Fibroblast of lung (primary cell): ENCODE measurements around the gene EFR3B. TPM values are rescaled to one million over a fixed set of nuclear protein-coding genes. Genes with fewer than 3 reads are reported as not detected.
A peak's percentile ranks its signal among the peaks of the same experiment; 100 is the strongest.

ENCODE experiments used
- DNase-seq, 2 donors: peaks; one replicate each; pipeline versions ENCODE4 v3.0.0 to v3.0.0-alpha.2; 2010; ENCODE audit warnings: low read depth in 2 of 2
- H2AFZ ChIP-seq: 2 replicates; pipeline ENCODE4 v1.5.1; 2012; ENCODE audit warnings: low read length, control low read depth, inconsistent platforms
- H3K27ac ChIP-seq: 2 replicates; pipeline ENCODE4 v1.5.1; 2011; ENCODE audit warnings: low read length, control low read depth; ENCODE audit not compliant: insufficient read depth
- H3K27me3 ChIP-seq: 2 replicates; pipeline ENCODE4 v1.5.1; 2011; ENCODE audit warnings: mild to moderate bottlenecking, low read length; ENCODE audit not compliant: control insufficient read depth, insufficient read depth
- H3K36me3 ChIP-seq: 2 replicates; pipeline ENCODE4 v1.5.1; 2011; ENCODE audit warnings: low read length; ENCODE audit not compliant: control insufficient read depth, insufficient read depth
- H3K4me1 ChIP-seq: 2 replicates; pipeline ENCODE4 v1.5.1; 2011; ENCODE audit warnings: low read length; ENCODE audit not compliant: control insufficient read depth, insufficient read depth; ENCODE audit errors: extremely low read depth
- H3K4me2 ChIP-seq: 2 replicates; pipeline ENCODE4 v1.5.1; 2011; ENCODE audit warnings: low read length, control low read depth; ENCODE audit not compliant: insufficient read depth; ENCODE audit errors: extremely low read depth
- H3K4me3 ChIP-seq, 4 experiments: fragments of 200-600 bp in 1 of 4; sonication (generic) in 1 of 4; replicated peaks in 1 of 4; 2 replicates each; pipeline ENCODE4 v1.5.1; 2011 to 2016; ENCODE audit warnings: low read length in 4 of 4, low read depth in 3 of 4, mild to moderate bottlenecking in 3 of 4, control low read depth in 2 of 4, inconsistent platforms in 1 of 4, mixed read lengths in 1 of 4; ENCODE audit not compliant: insufficient read depth in 1 of 4; ENCODE audit errors: control extremely low read depth in 1 of 4
- H3K79me2 ChIP-seq: 2 replicates; pipeline ENCODE4 v1.5.1; 2012; ENCODE audit warnings: mild to moderate bottlenecking, low read length, inconsistent platforms; ENCODE audit not compliant: control insufficient read depth, insufficient read depth
- H3K9ac ChIP-seq: 2 replicates; pipeline ENCODE4 v1.5.1; 2011; ENCODE audit warnings: mild to moderate bottlenecking, low read length, control low read depth; ENCODE audit not compliant: insufficient read depth
- H3K9me3 ChIP-seq: 2 replicates; pipeline ENCODE4 v1.5.1; 2012; ENCODE audit warnings: low read depth, low read length; ENCODE audit not compliant: control insufficient read depth, insufficient read depth
- H4K20me1 ChIP-seq: 2 replicates; pipeline ENCODE4 v1.5.1; 2011; ENCODE audit warnings: low read length; ENCODE audit not compliant: control insufficient read depth, insufficient read depth; ENCODE audit errors: extremely low read depth
- EZH2 ChIP-seq: IDR thresholded peaks from 2 replicates; pipeline ENCODE4 v1.5.1; 2012; ENCODE audit warnings: low read length, control low read depth, mild to moderate bottlenecking; ENCODE audit errors: missing control alignments
- polyA plus RNA-seq, 2 donors: library from polyadenylated mRNA; depleted of rRNA in 1 of 2; stranded (reverse) in 1 of 2; unstranded in 1 of 2; fragments of >200 nt; gene quantifications; 2 replicates each; pipeline ENCODE4 v1.2.1, GENCODE V29; 2011 to 2012; ENCODE audit warnings: missing spikeins in 1 of 2
- total RNA-seq: library from RNA; depleted of rRNA; stranded (reverse); fragments of >200 nt; gene quantifications from 2 replicates; pipeline ENCODE4 v1.2.1, GENCODE V29; 2014
- TF ChIP-seq, protein P1 (sequence below), 2 donors: IDR thresholded peaks in 1 of 2; conservative IDR thresholded peaks in 1 of 2; 1 replicate in 1 of 2; 2 replicates in 1 of 2; pipeline ENCODE4 v1.5.1; 2011 to 2012; ENCODE audit warnings: low read length in 2 of 2, control low read depth in 1 of 2, inconsistent platforms in 1 of 2, low read depth in 1 of 2, mild to moderate bottlenecking in 1 of 2

The EFR3B gene
- total and polyA plus RNA-seq, 2 donors (not counting 1 experiment from before 2014, with no cell fraction given): 0.03 to 0.50 TPM

DNA sequence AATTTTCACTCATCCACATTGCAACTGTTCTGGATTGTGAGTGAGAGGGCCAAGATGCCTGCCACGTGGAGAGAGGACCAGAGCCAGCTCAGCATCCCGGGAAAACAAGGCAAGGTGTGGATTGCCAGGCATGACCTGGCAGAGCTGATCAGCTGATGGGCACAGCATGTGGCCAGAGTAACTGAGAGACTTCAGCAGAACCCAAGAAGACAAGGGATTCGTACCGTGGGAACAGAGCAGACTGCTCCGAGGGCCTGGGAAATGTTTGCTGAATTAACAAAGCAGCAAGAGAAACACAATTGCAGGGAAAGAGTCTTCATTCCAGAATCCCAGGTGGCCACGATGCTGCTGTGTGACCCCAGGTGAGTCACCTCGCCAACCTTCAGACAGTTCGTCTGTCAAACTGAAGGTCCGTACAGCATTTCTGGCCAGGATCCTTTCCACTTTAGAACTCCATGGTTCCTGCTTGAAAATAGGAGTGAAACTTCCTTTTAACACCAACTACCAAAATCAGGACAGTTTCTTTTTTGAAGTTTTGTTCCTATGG is 152.8 kb downstream of the EFR3B start:
- Histone ChIP-seq H3K36me3 (no peaks in the 10 kb centered on the region), H4K20me1 (no peaks in the 10 kb centered on the region), H3K27ac (no peak overlapping the region), H3K79me2 (no peaks in the 10 kb centered on the region), H3K27me3 (no peaks in the 10 kb centered on the region), H3K4me2 (no peak overlapping the region), H3K9me3 (no peaks in the 10 kb centered on the region), H3K4me1 (no peaks in the 10 kb centered on the region), H2AFZ (no peak overlapping the region), H3K4me3 (no peak overlapping the region), H3K9ac (no peak overlapping the region)
- TF ChIP-seq, protein P1, sequence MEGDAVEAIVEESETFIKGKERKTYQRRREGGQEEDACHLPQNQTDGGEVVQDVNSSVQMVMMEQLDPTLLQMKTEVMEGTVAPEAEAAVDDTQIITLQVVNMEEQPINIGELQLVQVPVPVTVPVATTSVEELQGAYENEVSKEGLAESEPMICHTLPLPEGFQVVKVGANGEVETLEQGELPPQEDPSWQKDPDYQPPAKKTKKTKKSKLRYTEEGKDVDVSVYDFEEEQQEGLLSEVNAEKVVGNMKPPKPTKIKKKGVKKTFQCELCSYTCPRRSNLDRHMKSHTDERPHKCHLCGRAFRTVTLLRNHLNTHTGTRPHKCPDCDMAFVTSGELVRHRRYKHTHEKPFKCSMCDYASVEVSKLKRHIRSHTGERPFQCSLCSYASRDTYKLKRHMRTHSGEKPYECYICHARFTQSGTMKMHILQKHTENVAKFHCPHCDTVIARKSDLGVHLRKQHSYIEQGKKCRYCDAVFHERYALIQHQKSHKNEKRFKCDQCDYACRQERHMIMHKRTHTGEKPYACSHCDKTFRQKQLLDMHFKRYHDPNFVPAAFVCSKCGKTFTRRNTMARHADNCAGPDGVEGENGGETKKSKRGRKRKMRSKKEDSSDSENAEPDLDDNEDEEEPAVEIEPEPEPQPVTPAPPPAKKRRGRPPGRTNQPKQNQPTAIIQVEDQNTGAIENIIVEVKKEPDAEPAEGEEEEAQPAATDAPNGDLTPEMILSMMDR (conservative IDR thresholded peaks at IDR 0.05 in 1 of 2, IDR thresholded peaks at IDR 0.05 in 1 of 2; ENCODE audit: low read depth in 1 of 2, low read length in 2 of 2): no peak
- no peak for TF ChIP-seq EZH2
- no peak for DNase-seq

DNA sequence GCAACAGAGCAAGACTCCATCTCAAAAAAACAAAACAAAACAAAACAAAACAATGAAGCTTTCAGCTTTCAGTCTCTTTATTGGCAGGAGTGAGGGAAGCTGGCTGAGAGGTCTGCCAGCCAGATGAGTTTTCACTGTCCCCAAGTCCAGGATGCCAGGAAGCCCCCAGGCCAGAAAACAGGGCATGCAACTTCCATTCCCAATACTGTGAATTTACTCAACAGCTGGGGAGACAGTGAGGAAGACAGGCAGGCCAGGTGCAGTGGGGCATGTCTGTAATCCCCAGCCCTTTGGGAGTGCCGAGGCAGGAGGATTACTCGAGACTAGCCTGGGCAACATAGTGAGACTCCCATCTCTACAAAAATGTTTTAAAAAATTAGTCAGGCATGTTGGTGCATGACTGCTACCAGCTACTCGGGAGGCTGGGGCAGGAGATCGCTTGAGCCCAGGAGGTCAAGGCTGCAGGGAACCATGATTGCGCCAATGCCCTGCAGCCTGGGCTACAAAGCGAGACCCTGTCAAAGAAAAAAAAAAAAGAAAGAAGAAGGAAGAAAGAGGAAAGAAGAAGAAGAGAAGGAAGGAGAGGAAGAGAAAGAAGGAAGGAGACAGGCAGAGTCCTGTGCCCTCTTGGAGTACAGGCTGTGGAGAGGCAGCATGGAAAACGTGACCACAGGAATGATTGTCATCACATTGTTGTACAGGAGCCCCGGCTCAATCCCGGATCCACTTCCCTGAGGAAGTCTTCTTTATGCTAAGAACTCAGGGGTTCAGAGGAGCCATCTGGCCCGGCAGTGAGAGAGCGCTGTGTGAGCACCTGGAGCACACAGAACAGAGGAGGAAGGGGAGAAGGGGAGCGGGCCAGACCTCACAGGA is 155.7 kb downstream of the EFR3B start:
- no peaks in the 10 kb centered on the region for H3K27me3 ChIP-seq
- no peak overlapping the region for H3K9ac ChIP-seq
- TF ChIP-seq, protein P1 (conservative IDR thresholded peaks at IDR 0.05 in 1 of 2, IDR thresholded peaks at IDR 0.05 in 1 of 2; ENCODE audit: low read depth in 1 of 2, low read length in 2 of 2): no peak
- no peak for TF ChIP-seq EZH2
- H3K4me3 ChIP-seq: no peak overlapping the region
- no peaks in the 10 kb centered on the region for H3K4me1 ChIP-seq
- no peak overlapping the region for H3K4me2 ChIP-seq
- no peak overlapping the region for H3K27ac ChIP-seq
- H2AFZ ChIP-seq: no peak overlapping the region
- no peaks in the 10 kb centered on the region for H3K9me3 ChIP-seq
- no peaks in the 10 kb centered on the region for H3K36me3 ChIP-seq
- no peaks in the 10 kb centered on the region for H4K20me1 ChIP-seq
- peak in 1 of 2 donors; percentile 65 for DNase-seq
- H3K79me2 ChIP-seq: no peaks in the 10 kb centered on the region

DNA sequence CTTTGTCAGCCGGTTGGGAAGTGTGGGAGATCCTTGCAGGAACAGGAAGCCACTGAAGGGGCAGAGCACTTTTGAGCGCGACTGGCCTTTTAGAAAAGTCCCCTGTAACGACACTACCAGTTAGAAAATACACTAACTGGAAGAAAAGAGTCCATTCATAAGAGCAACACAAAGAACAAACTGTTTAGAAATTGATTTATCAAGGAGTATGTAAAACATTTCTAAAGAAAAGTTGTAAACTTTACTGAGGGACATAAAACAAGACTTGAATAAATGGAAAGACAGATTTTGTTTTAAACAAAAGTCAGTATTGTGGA is 156.3 kb downstream of the EFR3B start:
- Histone ChIP-seq H3K4me1 (no peaks in the 10 kb centered on the region), H3K9ac (no peak overlapping the region), H3K36me3 (no peaks in the 10 kb centered on the region), H3K4me2 (no peak overlapping the region), H3K27me3 (no peaks in the 10 kb centered on the region), H3K9me3 (no peaks in the 10 kb centered on the region), H3K27ac (no peak overlapping the region), H4K20me1 (no peaks in the 10 kb centered on the region), H3K79me2 (no peaks in the 10 kb centered on the region), H3K4me3 (no peak overlapping the region), H2AFZ (no peak overlapping the region)
- TF ChIP-seq, protein P1 (conservative IDR thresholded peaks at IDR 0.05 in 1 of 2, IDR thresholded peaks at IDR 0.05 in 1 of 2; ENCODE audit: low read depth in 1 of 2, low read length in 2 of 2): no peak
- no peak for TF ChIP-seq EZH2
- DNase-seq: no peak
